Keratinocyte (primary cell): ENCODE results near the gene PARP4.
"Not testable (repeated sequence)": the region's sequence is repeated elsewhere in the genome, so short reads cannot be mapped to it uniquely, and the experiment has no call there.

Source experiments
- EZH2 ChIP-seq: IDR thresholded peaks from one replicate; pipeline ENCODE4 v1.6.1; 2012; ENCODE audit warnings: inconsistent platforms, mild to moderate bottlenecking, low read length, moderate library complexity
- TF ChIP-seq, protein P1 (sequence below), 3 experiments: IDR thresholded peaks in 1 of 3; conservative IDR thresholded peaks in 1 of 3; optimal IDR thresholded peaks in 1 of 3; 2 replicates in 2 of 3; 3 replicates in 1 of 3; pipeline versions ENCODE3 to v1.5.1; 2011; ENCODE audit warnings: low read length in 3 of 3, mild to moderate bottlenecking in 3 of 3, moderate library complexity in 2 of 3, control low read depth in 1 of 3, inconsistent platforms in 1 of 3; ENCODE audit not compliant: insufficient read depth in 2 of 3; ENCODE audit errors: extremely low read depth in 1 of 3

DNA sequence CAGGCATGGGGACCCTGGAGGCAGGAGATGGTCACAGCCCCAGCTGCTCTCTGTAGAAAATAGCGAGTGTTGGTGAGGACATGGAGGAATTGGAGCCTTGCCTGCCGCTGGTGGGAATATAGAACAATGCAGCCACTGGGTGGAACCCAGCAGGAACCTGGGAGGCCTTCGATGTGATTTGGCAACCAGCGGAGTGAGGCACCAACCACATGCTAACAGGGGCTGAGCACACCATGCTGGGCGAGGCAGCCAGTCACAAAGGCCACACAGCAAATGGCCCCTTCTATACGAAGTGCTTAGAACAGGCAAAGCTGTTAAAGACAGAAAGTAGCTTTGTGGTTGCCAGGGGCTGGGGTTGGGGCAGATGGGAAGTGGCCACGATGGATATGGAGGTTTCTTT is 123.8 kb downstream of the PARP4 start:
- TF ChIP-seq, protein P1, sequence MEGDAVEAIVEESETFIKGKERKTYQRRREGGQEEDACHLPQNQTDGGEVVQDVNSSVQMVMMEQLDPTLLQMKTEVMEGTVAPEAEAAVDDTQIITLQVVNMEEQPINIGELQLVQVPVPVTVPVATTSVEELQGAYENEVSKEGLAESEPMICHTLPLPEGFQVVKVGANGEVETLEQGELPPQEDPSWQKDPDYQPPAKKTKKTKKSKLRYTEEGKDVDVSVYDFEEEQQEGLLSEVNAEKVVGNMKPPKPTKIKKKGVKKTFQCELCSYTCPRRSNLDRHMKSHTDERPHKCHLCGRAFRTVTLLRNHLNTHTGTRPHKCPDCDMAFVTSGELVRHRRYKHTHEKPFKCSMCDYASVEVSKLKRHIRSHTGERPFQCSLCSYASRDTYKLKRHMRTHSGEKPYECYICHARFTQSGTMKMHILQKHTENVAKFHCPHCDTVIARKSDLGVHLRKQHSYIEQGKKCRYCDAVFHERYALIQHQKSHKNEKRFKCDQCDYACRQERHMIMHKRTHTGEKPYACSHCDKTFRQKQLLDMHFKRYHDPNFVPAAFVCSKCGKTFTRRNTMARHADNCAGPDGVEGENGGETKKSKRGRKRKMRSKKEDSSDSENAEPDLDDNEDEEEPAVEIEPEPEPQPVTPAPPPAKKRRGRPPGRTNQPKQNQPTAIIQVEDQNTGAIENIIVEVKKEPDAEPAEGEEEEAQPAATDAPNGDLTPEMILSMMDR (optimal IDR thresholded peaks at IDR 0.05 in 1 of 3, IDR thresholded peaks at IDR 0.05 in 1 of 3, conservative IDR thresholded peaks at IDR 0.05 in 1 of 3; ENCODE audit: extremely low read depth in 1 of 3, insufficient read depth in 2 of 3, low read length in 3 of 3), result not testable (repeated sequence)
- not testable (repeated sequence) for TF ChIP-seq EZH2
